ENCODE data around the gene MAP3K20.
"Not testable (repeated sequence)": the region's sequence is repeated elsewhere in the genome, so short reads cannot be mapped to it uniquely, and the experiment has no call there.

The MAP3K20 gene

DNA sequence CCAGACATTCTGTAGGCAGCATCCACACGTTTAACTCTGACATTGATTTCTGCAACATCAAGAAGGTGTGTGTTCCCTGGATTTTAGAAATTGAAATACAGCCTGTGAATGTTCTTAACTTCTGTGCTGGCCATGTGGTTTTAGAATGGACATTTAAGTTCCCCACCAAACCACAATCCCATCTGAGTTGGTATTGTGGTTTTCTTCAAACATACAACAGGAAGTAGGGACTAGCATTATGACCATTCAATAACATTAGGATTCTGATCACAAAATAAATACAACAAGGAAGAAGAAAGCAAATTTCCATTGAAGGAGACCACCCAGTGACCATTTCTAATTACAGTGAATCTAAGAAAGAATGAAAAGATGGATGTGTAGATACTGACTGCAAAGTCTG lies 51.2 kb downstream of the MAP3K20 start:
- no peak for DNase-seq

DNA sequence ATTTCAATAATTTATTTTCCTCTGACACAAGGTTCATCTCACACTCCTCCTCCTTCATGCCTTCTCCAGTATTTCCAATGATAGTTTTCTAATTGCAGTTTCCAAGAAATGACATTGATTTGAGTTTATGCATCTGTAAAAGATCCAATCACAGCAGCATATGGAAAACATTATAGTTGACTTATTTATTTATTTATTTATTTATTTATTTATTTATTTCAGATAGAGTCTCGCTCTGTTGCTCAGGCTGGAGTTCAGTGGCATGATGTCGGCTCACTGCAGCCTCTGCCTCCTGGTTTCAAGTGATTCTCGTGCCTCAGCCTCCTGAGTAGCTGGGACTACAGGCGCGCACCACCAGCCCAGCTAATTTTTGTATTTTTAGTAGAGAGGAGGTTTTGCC lies 52.5 kb downstream of the MAP3K20 start:
- not testable (repeated sequence) for DNase-seq

DNA sequence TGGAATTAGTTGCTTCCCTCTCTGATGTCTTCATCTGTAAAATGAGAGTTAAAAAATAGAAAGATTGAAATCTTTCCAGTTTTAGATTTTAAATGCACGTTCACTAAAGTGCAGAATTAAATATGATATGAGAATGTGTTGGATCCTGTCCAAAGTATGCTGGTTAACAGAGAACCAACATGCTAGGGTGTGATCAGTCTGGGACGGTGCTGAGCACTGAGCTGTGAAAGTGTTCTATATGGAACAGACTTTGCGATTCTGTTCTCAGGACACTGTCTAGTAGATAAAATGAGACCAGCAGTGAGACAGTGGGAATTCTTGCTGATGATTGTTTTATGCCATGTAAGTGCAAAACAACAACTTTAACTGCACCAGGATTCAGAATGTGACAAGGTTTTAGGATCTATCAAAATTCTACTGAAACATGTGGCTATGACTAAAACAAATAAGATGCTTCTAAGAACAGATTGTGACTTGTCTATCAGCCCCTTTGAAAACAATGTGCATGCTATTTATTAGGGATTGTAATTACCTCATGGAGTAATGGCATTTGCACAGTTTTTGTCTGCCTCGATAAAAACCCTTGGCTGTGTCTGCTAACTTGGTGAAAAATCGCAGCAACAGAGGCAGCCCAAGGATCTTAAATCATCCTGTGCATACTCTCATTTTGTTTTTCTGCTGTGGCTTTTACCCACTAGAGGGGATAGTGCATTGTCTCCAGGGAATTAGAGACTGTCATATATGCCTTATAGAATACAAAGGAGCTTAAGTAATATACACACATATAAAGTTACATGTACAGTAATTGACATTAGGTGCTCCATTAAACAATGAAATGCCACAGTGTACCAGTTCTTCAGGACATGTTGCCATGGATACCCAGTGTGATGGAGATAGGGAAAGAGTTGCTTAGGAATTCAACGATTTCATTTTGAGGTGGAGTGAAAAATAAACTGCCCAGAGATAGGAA lies 55.1 kb downstream of the MAP3K20 start:
- DNase-seq, result peak; percentile 53

DNA sequence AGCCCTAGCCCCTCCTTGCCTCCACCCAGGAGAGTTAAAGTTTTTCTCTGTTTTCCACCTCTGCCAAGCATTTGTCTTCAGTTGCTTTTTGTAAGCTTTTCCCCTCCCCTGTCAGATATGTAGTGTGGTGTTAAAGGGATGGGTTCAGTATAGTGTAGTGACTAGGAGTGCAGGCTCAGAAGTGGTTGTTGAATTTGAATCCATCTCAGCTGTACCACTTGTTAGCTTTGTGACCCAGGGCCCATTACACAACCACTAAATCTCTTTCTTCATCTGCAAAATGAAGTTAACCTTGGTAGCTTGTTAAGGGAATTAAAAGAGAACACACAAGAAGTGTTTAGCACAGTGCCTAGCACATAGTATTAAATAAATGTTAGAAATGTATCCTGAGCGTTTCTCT lies 56.9 kb downstream of the MAP3K20 start:
- no peak for DNase-seq

DNA sequence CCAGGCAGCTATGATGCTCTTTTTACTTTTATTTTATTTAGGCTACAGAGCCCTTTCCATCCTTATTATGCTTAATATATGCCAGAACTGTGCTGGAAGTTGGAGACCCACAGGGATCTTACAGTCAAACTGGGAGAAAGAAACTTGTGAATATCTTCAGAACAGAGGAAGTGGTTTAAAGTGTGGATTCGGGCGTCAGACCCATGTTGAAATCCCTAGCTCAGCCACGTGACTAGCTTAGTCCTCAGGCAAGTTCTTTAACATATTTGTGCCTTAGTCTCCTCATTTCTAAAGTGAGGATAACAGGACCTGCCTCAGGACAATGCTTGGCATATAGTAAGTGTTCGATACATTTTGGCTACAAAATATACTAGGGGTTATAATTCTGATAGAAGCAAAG lies 59.1 kb downstream of the MAP3K20 start:
- DNase-seq, result no peak

DNA sequence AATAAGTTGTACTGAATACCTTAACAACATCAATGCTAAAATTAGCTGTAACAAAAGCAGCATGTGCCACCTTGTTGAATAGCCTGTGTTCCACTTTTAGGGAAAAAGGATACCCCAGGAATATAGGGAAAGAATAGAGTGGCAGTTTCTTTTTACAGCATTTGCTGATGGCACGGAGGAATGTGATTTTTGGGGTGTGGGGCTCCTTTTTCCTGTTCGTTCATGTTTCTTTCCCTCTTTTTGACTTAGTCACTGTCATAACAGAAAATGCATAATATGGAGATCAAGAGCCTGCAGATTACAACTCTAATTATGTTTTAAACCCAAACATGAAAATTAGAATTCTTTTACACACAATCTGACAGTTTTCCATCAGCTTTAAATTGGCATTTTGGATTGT lies 60.4 kb downstream of the MAP3K20 start:
- DNase-seq, result no peak

DNA sequence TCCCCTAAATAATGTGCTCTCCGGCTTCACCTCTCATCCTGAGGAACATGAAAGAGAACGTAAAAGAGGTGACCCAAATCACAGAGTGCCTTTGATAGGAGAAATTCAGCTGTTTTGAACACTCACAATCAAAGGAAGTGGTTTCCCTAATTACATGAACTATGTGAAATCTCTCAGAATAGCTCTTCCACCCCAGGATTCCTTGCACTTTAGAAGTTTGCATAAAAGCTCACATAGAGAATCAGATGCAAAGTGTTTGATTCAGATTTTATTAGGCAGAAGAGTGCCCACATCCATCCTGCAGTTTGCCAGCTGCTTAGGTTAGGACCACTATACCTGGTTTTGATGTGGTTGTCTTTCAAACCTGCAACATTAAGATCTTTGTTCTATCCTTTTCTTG lies 61.0 kb downstream of the MAP3K20 start:
- no peak for DNase-seq

DNA sequence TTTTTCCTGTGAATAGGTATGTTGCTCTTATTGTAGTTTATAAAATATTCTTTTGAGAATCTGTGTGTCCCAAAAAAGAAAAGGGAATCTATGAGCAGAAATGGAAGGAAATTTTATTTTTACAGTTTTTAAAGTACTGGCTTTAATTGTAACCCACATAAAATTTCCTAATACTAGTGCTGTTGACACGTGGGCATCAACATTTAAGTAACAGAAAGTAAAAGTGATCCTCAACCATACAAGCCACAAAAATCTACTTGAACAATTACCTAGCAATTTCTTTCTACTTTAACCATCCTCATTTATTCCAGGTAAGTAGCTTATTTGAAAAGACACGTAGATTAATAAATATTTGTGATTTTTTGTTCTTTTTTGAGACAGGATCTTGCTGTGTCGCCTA lies 62.0 kb downstream of the MAP3K20 start:
- DNase-seq, result no peak

DNA sequence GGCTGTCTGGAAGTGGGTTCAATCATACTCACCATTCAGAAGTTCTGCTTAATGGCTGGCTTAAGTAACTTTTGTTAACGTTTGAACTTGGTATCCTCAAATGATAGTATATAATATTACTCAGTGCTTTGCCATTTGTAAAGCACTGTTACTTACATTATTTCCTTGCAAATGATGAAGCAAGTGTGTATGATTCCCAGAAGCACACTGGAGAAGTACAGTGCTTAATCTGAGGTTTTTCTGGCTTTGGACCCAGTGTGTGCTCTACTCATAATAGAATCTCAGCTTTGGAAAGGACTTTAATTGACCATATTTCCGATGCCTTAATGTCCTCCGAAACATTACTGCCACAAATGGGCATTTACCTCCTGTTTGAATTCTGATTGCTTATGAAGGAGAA lies 63.3 kb downstream of the MAP3K20 start:
- no peak for DNase-seq

DNA sequence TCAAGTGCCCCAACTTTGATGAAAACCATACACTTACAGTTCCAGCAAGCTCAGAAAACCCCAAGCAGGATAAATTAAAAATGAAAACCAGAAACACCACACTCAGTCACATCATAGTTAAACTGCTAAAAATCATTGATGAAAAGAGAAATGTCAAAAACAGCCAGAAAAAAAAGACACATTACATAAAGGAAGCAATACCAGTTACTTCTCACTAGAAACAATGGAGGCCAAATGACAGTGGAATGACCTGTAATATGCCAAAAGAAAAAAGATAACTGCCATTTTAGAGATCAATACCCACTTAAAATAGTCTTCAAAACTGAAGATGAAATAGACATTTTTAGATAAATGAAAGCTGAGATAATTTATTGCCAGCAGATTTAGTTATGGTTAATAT lies 66.0 kb downstream of the MAP3K20 start:
- DNase-seq, result no peak

DNA sequence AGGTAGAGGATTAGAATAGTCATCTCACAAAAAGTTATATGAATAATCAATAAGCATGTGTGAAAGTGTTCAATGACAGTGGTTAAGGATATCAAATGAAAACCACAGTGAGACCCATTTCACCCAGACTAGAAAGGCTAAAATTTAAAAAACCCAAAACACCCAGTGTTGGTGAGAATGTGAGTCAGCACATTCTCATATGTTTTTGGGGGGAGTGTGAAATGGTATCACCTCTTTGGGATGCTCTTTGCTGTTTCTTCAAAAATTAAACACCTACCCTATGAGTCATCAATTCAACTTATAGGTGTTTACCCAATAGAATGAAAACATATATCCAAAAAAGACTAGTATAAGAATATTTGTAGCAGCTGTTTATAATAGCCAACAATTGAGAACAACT lies 69.8 kb downstream of the MAP3K20 start:
- no peak for DNase-seq

DNA sequence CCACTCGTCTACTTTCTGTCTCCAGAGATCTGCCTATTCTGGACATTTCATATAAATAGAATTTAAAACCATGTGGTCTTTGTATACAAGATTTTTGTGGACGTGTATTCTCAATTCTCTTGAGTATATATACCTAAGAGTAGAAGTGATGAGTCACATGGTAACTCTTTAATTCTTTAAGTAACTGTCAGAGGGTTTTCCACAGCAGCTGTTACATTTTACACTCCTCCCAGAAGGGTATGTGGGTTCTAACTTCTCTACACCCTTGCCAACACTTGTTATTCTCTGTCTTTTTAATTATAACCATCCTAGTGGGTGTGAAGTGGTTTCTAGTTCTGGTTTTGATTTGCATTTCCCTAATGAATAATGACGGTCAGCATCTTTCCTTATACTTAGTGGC lies 70.9 kb downstream of the MAP3K20 start:
- no peak for DNase-seq

DNA sequence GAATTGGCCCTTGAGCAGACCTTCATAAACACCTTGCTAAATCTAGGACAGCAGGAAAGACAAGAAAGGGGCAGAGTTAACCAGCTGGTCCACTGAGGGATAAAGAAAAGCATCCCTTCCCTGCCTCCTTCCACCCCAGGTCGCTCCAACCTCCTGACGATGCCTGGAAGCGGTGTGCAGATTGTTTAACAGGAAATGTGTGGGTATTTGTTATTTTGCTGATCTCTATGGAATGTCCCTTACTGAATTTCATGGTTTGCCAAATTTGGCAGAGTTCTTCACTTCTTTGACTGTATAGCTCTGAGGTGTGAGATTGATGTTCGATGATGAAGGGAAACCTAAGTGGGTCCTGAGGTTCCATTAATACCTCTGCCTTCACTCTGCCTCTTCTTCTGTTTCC lies 72.9 kb downstream of the MAP3K20 start:
- no peak for DNase-seq

DNA sequence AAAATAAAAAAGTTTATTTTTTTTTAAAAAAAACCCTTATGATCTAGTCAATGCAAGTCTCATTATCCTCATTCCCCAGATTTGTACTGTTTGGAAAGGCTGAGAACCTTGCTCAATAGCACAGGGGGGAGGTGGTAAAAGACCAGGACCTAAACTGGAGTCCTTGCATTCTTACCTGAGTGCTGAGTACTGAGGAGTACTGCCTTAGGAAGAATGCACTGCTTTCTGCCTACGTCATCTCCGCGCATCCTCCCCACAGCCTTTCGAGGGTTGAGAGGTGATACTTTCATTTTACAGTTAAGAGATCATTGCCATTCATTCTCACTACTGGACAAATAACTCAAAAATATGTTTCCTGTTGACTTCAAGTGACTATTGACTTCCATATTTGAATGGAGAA lies 73.8 kb downstream of the MAP3K20 start:
- no peak for DNase-seq

DNA sequence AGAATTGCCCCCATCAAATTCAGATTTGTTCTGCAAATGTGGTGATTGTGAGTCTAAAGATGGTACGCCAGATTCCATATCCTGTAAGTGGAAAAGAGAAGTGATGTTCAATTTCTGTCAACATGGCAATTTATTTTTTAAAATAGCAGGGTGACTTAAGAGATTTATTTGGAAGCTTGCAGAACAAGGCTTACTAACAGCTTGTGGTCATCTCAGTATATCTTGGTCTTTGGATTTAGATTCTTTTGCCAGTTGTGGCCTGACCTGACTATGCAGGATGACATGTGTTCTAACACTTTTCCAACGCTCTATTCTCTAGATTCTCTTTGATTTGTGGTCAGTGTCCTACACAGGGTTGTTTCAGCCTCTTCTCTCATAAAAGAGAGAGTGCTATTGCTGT lies 74.4 kb downstream of the MAP3K20 start:
- no peak for DNase-seq

DNA sequence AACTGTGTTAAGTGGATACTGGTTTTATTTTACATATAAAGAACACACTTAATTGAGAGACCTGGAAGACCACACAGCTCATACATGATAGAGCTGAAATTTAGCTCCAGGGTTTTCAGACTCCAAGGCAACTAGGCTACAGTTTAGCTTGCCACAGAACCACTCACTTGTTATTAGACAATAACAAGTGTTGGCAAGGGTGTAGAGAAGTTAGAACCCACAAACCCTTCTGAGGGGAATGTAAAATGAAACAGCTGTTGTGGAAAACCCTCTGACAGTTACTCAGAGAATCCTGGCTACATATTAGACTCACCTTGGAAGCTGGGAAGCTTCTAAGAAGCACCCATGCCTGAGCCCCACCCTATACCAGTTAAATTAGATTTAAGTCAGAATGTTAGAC lies 75.3 kb downstream of the MAP3K20 start:
- DNase-seq, result no peak

DNA sequence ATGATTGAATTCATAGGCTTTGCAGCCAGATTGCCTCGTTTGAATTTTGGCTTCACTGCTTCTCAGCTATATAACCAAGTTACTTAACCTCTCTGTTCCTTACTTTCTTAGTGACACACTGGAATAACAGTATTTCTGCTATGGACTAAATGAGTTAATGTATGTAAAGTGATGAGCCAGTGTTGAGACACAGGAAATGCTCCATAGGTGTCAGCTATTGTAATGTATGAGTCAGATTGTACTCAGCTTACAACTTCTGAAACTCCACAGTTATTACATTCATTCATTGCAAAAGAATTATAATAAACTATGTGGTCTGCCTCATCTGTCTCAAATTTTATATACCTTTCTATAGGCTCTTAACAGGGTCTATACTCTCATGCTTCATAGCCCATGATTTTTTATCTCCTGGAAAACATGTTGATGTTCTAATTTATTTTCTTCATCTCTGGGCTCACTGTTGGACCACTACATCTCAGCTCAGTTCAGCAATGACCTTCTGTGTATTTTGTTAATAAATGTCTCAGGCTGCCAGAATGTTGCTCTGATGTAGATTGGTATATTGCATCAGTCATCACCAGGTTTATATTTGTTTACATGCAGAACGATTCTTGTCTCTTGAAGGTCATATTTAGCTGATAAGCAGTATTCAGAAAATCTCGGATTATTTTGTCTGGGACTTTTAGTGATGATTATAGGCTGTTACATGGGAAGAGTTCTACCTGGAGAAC lies 76.2 kb downstream of the MAP3K20 start:
- no peak for DNase-seq

DNA sequence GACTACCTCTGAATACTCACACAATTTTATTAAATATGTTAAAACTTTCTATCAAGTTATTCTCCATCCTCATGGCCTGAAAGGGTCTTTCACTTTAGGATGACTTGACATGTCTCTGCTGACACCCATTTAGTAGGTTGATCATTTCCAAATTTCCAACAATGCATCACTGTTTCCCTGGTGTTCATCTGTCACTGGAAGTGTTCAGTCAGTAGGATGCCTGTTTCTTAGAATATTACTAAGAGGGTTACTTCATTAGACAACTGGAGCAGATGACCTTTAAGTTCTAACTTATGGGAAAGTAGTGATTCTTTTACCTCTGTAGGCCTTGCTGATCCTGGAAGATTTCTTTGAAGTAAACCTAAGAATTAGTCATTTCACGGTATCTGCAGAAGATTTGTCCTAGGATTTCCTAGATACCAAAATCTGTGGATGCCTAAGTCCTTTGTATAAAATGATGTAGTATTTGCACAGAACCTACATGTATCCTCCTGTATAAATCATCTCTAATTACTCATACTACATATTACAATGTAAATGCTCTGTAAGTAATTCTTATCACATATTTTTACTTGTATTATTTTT lies 77.7 kb downstream of the MAP3K20 start:
- DNase-seq, result no peak

DNA sequence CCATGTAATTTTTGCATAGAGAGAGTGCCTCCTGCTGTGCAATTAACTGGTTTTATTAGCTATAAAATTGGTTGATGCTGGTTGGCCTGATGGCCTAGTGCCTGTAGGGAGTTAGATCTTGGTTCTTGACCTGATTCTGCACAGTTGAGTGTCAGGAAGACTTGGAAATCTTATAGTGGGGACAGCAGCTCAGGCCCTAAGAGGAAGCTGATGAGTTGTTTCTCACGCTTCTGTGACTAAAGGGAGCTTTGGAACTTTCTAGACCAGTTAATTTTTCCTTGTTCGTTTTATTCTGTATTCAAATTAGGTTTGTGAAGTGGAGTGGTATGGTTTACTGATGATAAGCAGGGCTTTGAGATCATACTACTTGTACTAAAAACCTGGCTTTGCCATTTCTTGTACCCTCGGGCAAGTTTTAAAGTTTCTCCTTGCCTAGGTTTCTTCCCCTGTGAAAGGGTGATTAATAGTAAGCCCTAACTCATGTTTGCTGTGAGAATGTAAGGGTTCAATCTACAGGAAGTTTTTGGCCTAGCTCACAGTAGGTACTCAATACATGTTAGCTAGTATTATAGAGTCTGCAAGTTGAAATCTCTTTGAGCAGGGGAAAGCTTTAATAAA lies 82.1 kb downstream of the MAP3K20 start:
- no peak for DNase-seq

DNA sequence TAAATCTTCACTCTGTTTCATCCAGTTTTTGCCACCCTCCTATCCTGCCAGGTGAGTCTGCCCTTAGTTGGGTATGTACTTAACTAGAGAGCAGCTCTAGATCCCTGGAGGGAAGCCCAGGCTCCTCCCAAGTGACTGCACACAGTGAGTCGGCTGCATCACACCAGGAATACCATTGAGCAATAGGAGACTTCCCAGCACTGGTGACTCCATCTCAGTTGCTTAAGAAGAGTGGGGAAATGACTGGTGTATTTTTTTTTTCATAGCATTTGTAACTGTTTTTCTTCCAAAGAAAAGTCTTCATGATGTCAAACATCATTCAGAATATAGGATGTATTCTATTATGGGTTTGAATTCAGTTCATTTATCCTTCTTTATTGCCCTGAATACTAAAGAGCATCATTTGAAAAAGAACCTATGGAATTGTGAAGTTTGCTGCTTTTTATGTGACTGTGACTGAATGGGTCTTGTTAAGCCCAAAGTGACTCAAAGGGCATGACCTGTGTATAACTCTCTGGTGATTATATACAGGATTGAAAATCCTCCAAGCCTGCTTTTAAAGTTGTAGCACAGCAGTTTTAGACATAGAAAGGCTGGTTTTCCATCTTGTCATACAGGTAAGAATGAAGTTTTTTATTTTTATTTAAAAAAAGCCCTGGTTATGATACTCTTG lies 84.3 kb downstream of the MAP3K20 start:
- no peak for DNase-seq

DNA sequence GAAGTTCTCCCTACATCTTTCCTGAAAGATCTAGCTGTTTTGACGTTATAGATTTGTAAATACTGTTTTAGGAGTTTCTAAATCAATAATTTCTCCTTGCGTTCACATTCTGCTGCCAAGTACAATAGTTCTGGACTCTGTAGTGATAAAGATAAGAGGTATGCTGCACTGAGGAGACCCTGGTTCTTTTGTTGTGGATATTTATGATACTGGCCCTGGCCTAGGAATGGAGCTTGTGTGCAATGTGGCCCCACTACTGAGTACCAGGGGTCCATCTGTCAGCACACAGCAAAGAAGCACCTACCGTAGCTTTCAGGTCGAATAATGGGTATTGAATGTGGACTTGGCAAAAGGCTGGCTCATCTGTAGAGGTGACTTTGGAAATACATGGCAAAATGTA lies 85.0 kb downstream of the MAP3K20 start:
- DNase-seq, result no peak

DNA sequence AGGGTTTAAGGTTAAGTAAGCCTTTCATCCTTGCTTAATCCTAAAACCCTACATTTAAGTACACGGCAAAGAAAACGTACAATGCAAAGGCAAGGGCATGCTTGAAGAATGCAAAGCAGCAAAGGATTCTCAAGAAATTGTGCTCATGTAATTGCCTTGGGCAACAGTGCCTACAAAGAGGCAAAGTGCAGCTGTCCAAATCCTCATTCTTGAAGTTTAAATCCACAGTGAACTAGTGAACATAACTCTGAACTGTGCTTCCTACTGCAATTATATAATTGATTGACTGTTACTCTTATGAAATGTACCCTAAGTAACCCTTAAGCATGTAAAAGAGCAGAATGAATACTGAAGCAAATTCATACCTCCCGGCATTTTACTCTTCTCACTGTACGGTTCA lies 85.4 kb downstream of the MAP3K20 start:
- DNase-seq, result no peak

DNA sequence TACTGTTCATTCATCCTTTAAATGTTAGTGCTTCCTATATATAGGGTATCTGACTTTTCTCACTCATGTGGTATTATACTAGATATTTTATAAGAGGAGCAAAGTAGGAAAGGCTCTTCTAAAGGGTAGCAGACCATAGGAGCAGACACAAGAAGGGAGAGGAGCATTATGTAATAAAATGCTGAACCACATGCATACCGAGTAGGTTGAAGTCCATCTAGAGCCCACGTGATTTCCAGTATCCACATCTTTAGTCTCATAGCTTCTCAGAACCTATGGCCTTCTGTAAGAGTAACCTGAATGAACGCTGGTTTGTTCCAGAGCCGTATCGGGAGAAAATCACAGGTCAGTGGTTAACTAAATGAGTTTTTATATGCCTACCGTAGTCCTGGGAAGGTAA lies 85.9 kb downstream of the MAP3K20 start:
- DNase-seq, result no peak
